ENCODE measurements around the gene GFY. TPM values are rescaled to one million over a fixed set of nuclear protein-coding genes. Genes with fewer than 3 reads are reported as not detected.

Gene GFY
- total and polyA plus RNA-seq, 2 donors from 2014 or later, result not detected

DNA sequence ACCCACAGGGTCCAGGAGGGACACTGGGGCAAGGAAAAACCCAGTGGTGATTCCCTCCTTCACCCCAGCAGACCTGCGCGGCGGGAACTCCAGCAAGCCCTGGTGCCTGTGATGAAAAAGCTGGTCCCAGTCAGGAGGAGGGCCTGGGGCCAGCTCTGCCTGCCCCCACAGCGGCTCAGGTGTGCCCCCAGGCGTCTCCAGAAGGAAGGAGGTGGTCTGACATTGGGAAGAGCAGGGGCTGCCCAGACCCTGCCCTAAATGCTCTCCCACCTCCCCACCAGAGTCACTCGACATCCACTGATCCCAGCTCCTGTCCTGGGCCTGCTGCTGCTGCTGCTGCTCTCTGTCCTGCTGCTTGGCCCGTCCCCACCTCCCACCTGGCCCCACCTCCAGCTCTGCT lies 8.1 kb upstream of the GFY start:
- no peak for TF ChIP-seq CTCF (IDR thresholded peaks at IDR 0.05; ENCODE audit: borderline replicate concordance, extremely low read depth, insufficient read depth)
- Histone ChIP-seq H3K4me1 (ENCODE audit: control insufficient read depth in 2 of 3, insufficient read depth in 2 of 3, low read depth in 1 of 3, low read length in 3 of 3) (no peaks in the 10 kb centered on the region), H3K4me3 (ENCODE audit: low read length in 3 of 3) (no peak overlapping the region), H3K36me3 (ENCODE audit: control insufficient read depth in 2 of 3, insufficient read depth in 3 of 3, low read length in 3 of 3) (no peaks in the 10 kb centered on the region), H3K9me3 (ENCODE audit: control insufficient read depth in 2 of 3, insufficient read depth in 1 of 3, low read length in 3 of 3) (no peaks in the 10 kb centered on the region), H3K27ac (ENCODE audit: low read depth in 2 of 2, low read length in 2 of 2) (no peak overlapping the region), H3K27me3 (ENCODE audit: control insufficient read depth, insufficient read depth, low read length) (peaks cover 18% of the 10 kb centered on the region), H3K9ac (ENCODE audit: low read length in 3 of 3) (no peak overlapping the region)
- FAIRE-seq (no peak), DNase-seq (no peak)
- intact Hi-C loops (cut with DNase I), result no loop called here

DNA sequence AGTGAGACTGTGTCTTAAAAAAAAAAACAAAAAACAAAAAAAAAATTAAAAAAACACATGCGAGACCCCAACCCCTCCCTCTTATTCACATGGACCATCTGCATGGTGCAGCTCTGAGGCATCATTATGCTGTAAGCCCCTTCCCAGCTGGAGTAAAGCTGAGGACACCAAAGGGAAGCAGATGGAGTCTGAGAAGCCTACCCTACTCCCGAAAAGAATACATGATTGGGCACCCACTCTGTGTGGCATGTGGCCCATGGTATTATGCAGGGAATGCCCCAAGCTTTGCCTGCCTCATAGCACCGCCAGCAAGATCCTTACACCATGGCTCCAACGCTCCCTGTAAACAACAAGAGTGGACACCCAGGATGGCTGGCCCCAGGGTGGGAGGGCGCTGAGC lies 6.7 kb upstream of the GFY start:
- intact Hi-C loops (cut with DNase I), result no loop called here
- TF ChIP-seq CTCF (IDR thresholded peaks at IDR 0.05; ENCODE audit: borderline replicate concordance, extremely low read depth, insufficient read depth), result no peak
- H3K27me3 ChIP-seq (ENCODE audit: control insufficient read depth, insufficient read depth, low read length), result peaks cover 24% of the 10 kb centered on the region
- H3K4me3 ChIP-seq (ENCODE audit: low read length in 3 of 3), result no peak overlapping the region
- H3K9ac ChIP-seq (ENCODE audit: low read length in 3 of 3), result no peak overlapping the region
- no peak for DNase-seq
- H3K27ac ChIP-seq (ENCODE audit: low read depth in 2 of 2, low read length in 2 of 2), result no peak overlapping the region
- no peak for FAIRE-seq
- no peaks in the 10 kb centered on the region for H3K9me3 ChIP-seq (ENCODE audit: control insufficient read depth in 2 of 3, insufficient read depth in 1 of 3, low read length in 3 of 3)
- H3K36me3 ChIP-seq (ENCODE audit: control insufficient read depth in 2 of 3, insufficient read depth in 3 of 3, low read length in 3 of 3), result no peaks in the 10 kb centered on the region
- H3K4me1 ChIP-seq (ENCODE audit: control insufficient read depth in 2 of 3, insufficient read depth in 2 of 3, low read depth in 1 of 3, low read length in 3 of 3), result peaks cover 0 to 5% (median 0%) of the 10 kb centered on the region in 3 donors

DNA sequence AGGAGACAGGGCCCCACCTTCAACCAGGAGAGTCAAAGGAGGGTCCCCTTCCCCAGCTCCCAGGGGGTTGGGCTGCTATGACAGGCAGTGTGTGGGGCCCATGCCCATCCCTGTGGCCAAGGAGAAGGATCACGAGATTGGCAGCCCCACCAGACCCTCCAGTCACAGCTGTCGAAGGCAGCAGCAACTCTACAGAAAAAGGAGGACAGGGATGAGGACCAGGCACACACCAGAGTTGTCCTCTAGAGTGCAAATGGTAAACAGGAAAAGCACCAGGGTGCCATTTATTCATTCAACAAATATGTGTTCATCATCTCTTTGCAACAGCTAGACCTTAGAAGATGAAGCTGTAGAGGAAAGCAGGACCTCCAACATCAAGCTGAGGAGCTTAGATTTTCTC lies 6.0 kb upstream of the GFY start:
- H3K9ac ChIP-seq (ENCODE audit: low read length in 3 of 3), result no peak overlapping the region
- no peaks in the 10 kb centered on the region for H3K9me3 ChIP-seq (ENCODE audit: control insufficient read depth in 2 of 3, insufficient read depth in 1 of 3, low read length in 3 of 3)
- no peaks in the 10 kb centered on the region for H3K36me3 ChIP-seq (ENCODE audit: control insufficient read depth in 2 of 3, insufficient read depth in 3 of 3, low read length in 3 of 3)
- DNase-seq, result no peak
- H3K4me3 ChIP-seq (ENCODE audit: low read length in 3 of 3), result no peak overlapping the region
- intact Hi-C loops (cut with DNase I), result no loop called here
- no peak overlapping the region for H3K27ac ChIP-seq (ENCODE audit: low read depth in 2 of 2, low read length in 2 of 2)
- no peak for TF ChIP-seq CTCF (IDR thresholded peaks at IDR 0.05; ENCODE audit: borderline replicate concordance, extremely low read depth, insufficient read depth)
- peaks cover 0 to 5% (median 0%) of the 10 kb centered on the region in 3 donors for H3K4me1 ChIP-seq (ENCODE audit: control insufficient read depth in 2 of 3, insufficient read depth in 2 of 3, low read depth in 1 of 3, low read length in 3 of 3)
- peaks cover 31% of the 10 kb centered on the region for H3K27me3 ChIP-seq (ENCODE audit: control insufficient read depth, insufficient read depth, low read length)
- no peak for FAIRE-seq

DNA sequence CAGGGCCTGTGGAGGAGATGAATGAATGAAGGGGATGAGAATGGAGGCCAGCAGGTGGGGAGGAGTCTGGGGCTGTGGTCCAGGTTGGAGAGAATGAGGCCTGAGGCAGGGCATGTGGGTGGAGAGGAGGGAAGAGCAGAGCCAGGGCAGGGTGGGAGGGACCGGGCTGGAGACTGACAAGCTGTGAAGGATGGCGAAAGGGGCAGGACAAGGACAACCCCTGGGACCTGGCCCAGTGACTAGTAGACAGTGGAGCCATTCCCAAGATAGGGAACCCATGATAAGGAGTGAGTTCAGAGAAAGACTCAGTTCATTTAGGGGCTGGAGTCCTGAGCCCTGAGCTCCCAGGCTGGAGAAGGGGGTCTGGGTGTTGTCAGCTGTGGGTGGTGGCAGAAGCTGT lies 5.0 kb upstream of the GFY start:
- no peaks in the 10 kb centered on the region for H3K9me3 ChIP-seq (ENCODE audit: control insufficient read depth in 2 of 3, insufficient read depth in 1 of 3, low read length in 3 of 3)
- H3K27ac ChIP-seq (ENCODE audit: low read depth in 2 of 2, low read length in 2 of 2), result no peak overlapping the region
- H3K9ac ChIP-seq (ENCODE audit: low read length in 3 of 3), result no peak overlapping the region
- peaks cover 40% of the 10 kb centered on the region for H3K27me3 ChIP-seq (ENCODE audit: control insufficient read depth, insufficient read depth, low read length)
- intact Hi-C loops (cut with DNase I), result no loop called here
- no peak for TF ChIP-seq CTCF (IDR thresholded peaks at IDR 0.05; ENCODE audit: borderline replicate concordance, extremely low read depth, insufficient read depth)
- FAIRE-seq (no peak), DNase-seq (no peak)
- no peak overlapping the region for H3K4me3 ChIP-seq (ENCODE audit: low read length in 3 of 3)
- H3K36me3 ChIP-seq (ENCODE audit: control insufficient read depth in 2 of 3, insufficient read depth in 3 of 3, low read length in 3 of 3), result no peaks in the 10 kb centered on the region
- peaks cover 0 to 5% (median 0%) of the 10 kb centered on the region in 3 donors for H3K4me1 ChIP-seq (ENCODE audit: control insufficient read depth in 2 of 3, insufficient read depth in 2 of 3, low read depth in 1 of 3, low read length in 3 of 3)

Measured in kidney (tissue), 14 donors.